Neural crest cell (in vitro differentiated cells): Measurements from ENCODE around the gene FBP1. TPM values are rescaled to one million over a fixed set of nuclear protein-coding genes. Genes with fewer than 3 reads are reported as not detected.
A peak's percentile ranks its signal among the peaks of the same experiment; 100 is the strongest.

ENCODE experiments used
- DNase-seq: peaks from one replicate; pipeline ENCODE4 v3.0.0; 2021; ENCODE audit warnings: low read depth, mixed read lengths, low spot score
- H3K27ac Mint-ChIP-seq: one replicate; pipeline ENCODE4 v1.8.0; 2021; ENCODE audit warnings: mild to moderate bottlenecking, mixed read lengths; ENCODE audit not compliant: unreplicated experiment
- H3K27me3 Mint-ChIP-seq: 2 replicates; pipeline ENCODE4 v1.8.0; 2021; ENCODE audit warnings: low read depth, mild to moderate bottlenecking, mixed read lengths
- H3K36me3 Mint-ChIP-seq: 2 replicates; pipeline ENCODE4 v1.8.0; 2021; ENCODE audit warnings: low read depth, mild to moderate bottlenecking, mixed read lengths
- H3K4me1 Mint-ChIP-seq: 2 replicates; pipeline ENCODE4 v1.8.0; 2021; ENCODE audit warnings: mixed read lengths
- H3K4me3 Mint-ChIP-seq: one replicate; pipeline ENCODE4 v1.8.0; 2021; ENCODE audit warnings: mild to moderate bottlenecking, mixed read lengths
- H3K9me3 Mint-ChIP-seq: 2 replicates; pipeline ENCODE4 v1.8.0; 2021; ENCODE audit warnings: mixed read lengths
- CTCF ChIP-seq: fragments of 200-600 bp; sonication (generic); conservative IDR thresholded peaks from 2 replicates; pipeline ENCODE4 v1.5.0; 2021; ENCODE audit warnings: antibody characterized with exemption, mild to moderate bottlenecking
- total RNA-seq: library from RNA; stranded (reverse); gene quantifications from 2 replicates; pipeline ENCODE4 v1.2.1, GENCODE V29; 2021

Gene FBP1
- total RNA-seq, 1 donor from 2014 or later = 0.86 TPM

DNA sequence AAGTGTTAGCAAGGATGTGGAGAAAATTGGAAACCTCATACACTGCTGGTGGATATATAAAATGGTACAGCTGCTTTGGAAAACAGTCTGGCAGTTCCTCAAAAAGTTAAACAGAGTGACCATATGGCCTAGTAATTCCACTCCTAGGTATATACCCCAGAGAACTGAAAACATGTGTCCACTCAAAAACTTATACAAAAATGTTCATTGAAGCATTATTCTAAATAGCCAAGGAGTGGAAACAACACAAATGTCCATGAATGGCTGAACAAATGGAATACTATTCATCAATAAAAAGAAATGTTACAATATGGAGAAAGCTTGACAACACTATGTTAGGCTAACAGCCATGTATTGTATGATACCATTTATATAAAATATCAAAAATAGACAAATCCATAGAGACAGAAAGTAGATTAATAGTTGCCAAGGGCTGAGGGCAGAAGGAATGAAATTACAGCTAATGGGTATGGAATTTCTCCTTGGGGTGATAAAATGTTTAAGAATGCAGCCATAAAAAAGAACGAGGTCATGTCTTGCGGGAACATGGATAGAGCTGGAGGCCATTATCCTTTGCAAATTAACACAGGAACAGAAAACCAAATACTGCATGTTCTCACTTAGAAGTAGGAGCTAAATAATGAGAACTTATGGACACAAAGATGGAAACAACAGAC is 33.6 kb upstream of the FBP1 start:
- Mint-ChIP-seq H3K4me3 (no peak overlapping the region), H3K27ac (no peak overlapping the region), H3K27me3 (no peaks in the 10 kb centered on the region), H3K9me3 (no peaks in the 10 kb centered on the region), H3K36me3 (no peaks in the 10 kb centered on the region), H3K4me1 (peaks cover 4% of the 10 kb centered on the region)
- DNase-seq = no peak
- TF ChIP-seq CTCF = no peak

DNA sequence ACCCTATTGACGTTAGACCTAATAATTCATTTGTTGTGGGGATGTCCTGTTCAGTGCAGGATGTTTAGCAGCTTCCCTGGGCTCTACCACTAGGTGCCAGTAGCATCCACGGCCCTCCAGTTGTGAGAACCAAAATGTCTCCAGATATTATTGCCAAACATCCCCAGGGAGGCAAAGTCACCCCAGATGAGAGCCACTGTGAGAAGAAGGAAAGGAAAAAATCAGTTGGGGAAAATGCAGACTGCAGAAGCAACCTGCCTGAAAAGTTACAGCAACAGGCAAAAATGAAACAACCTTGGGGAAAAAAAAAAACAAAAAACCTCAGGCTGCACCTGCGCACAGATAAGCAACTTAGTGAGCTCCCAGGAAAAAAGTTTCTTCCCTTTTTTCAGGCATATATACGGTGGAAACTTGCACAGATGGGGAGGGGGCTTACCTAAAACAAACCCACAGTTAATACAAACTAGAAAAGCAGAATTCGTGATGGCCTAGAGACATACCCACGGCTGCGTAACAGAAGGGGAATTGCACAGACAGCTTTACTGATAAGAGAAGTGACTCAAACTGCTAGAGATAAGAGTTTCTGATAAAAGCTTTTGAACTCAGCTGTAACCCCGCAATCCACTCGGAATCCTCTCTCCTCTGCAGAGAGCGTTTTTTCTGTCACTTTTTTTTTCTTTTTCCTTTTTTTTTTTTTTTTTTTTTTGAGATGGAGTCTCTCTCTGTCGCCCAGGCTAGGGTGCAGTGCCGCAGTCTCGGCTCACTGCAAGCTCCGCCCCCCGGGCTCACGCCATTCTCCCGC is 29.8 kb upstream of the FBP1 start:
- DNase-seq = peak; percentile 55
- H3K27ac Mint-ChIP-seq = no peak overlapping the region
- peak; percentile 84 for TF ChIP-seq CTCF
- H3K36me3 Mint-ChIP-seq = no peaks in the 10 kb centered on the region
- peaks cover 4% of the 10 kb centered on the region for H3K4me1 Mint-ChIP-seq
- H3K9me3 Mint-ChIP-seq = no peaks in the 10 kb centered on the region
- H3K27me3 Mint-ChIP-seq = no peaks in the 10 kb centered on the region
- no peak overlapping the region for H3K4me3 Mint-ChIP-seq

DNA sequence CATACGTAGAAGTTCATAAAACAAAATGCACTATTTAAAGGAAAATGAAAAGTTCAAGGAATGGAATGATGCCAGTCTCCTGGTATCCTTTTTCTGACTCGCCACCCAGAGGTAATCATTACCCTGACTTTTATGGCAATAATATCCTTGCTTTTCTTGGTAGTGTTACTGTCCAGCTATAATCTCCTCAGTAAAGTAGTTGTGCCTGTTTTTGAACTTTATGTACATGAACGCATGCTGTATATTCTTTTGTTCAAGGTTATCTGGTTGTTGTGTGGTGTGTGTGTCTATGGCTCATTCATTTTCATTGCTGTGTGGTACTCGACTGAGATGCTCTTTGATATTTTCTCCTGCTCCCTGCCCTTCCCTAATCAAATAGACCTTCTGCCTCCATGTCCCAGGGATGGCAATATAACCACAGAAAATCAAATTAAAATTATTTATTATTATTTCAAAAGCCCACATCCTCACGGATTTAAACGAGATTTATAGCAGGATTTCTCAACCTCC is 29.2 kb upstream of the FBP1 start:
- no peak overlapping the region for H3K4me3 Mint-ChIP-seq
- H3K4me1 Mint-ChIP-seq = peaks cover 4% of the 10 kb centered on the region
- no peaks in the 10 kb centered on the region for H3K9me3 Mint-ChIP-seq
- no peak for DNase-seq
- no peaks in the 10 kb centered on the region for H3K36me3 Mint-ChIP-seq
- H3K27ac Mint-ChIP-seq = no peak overlapping the region
- no peak for TF ChIP-seq CTCF
- H3K27me3 Mint-ChIP-seq = no peaks in the 10 kb centered on the region

DNA sequence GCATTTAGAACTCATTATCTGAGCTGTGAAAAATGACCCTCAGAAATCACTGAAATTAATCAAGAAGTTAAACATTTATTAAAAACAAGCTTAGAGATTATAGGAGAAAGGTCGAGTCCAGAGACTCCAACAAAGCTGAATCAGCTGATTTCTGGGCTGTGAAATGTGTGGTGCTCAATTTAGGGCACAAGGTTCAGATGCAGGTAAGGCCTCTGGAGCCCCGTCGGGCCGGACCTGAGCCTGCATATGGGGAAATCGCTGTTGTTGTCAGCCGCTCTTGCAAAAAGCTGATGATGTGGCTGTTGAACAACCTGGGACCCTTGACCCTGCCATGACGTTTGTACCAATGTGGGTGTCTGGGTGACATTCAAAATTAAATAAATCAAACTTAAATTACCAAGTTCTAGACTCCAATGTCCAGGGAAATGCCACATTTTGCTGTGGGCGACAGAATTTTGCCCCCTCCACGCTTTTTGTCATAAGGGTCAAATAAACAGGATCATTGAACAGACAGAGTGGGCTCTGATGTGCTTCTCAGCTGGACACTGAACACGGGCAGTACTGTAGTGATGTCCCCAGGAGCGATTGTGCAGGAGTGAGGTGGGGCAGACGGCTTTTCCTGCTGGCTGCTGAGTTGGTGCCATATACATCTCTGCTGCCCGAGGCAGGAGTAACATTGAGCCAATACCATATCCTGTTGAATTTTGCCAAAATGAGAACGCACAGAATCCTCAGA is 27.2 kb upstream of the FBP1 start:
- H3K9me3 Mint-ChIP-seq = no peaks in the 10 kb centered on the region
- H3K4me1 Mint-ChIP-seq = peaks cover 4% of the 10 kb centered on the region
- no peaks in the 10 kb centered on the region for H3K27me3 Mint-ChIP-seq
- no peak for TF ChIP-seq CTCF
- no peak overlapping the region for H3K4me3 Mint-ChIP-seq
- H3K36me3 Mint-ChIP-seq = no peaks in the 10 kb centered on the region
- DNase-seq = no peak
- H3K27ac Mint-ChIP-seq = no peak overlapping the region

- H3K36me3 Mint-ChIP-seq = no peaks in the 10 kb centered on the region
- TF ChIP-seq CTCF = no peak
- no peaks in the 10 kb centered on the region for H3K27me3 Mint-ChIP-seq
- H3K4me3 Mint-ChIP-seq = no peak overlapping the region
- H3K27ac Mint-ChIP-seq = no peak overlapping the region
- peaks cover 4% of the 10 kb centered on the region for H3K4me1 Mint-ChIP-seq
- no peaks in the 10 kb centered on the region for H3K9me3 Mint-ChIP-seq
- no peak for DNase-seq
These were observed 26.3 kb upstream of the FBP1 start for GRCh38 chr9:94665613-94666012.
